ENCODE data around the gene BRINP3. TPM values are rescaled to one million over a fixed set of nuclear protein-coding genes. Genes with fewer than 3 reads are reported as not detected.

BRINP3 gene
- polyA plus RNA-seq, 2 of the 4 experiments (the other 2 are of a cell fraction): not detected

DNA sequence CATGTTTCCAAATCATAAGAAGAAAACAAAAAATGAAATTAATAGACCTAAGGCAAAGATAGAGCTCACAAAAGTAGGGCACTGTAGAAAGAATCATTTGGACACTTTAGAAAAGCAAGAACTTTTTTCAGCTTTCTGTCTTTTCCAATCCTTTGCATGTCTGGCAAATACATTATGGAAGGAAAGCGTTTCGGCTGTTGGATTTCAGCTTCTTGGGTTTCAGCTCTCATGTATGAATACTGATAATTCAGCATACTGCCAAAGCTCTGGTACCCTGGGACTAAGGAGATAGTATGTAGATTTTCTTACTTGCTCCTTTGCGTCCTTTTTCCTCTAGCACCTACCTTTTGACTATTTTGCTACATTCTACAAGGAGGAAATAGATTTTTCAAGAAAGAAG, 375.9 kb downstream of the BRINP3 start:
- WGBS (ENCODE audit: missing lambda C conversion rate): 97% methylated on average over 3 of the region's 3 CpGs
- FAIRE-seq: no peak
- ChIA-PET CTCF (no interaction called here), POLR2A (no interaction called here)
- no peak overlapping the region for H3K4me3 ChIP-seq
- no peaks in the 10 kb centered on the region for H3K9me3 ChIP-seq
- no peak for DNase-seq (ENCODE audit: low read depth in 1 of 2, low spot score in 1 of 2)
- H3K4me1 ChIP-seq: peaks cover 6% of the 10 kb centered on the region; the same call in 2 of the 3 replicates
- no peak overlapping the region for H3K27ac ChIP-seq
- no peak for ATAC-seq
- no peak overlapping the region for H3K4me2 ChIP-seq
- TF ChIP-seq PHF8 (IDR thresholded peaks at IDR 0.05; ENCODE audit: borderline replicate concordance, low read depth): no peak
- TF ChIP-seq, protein P1, sequence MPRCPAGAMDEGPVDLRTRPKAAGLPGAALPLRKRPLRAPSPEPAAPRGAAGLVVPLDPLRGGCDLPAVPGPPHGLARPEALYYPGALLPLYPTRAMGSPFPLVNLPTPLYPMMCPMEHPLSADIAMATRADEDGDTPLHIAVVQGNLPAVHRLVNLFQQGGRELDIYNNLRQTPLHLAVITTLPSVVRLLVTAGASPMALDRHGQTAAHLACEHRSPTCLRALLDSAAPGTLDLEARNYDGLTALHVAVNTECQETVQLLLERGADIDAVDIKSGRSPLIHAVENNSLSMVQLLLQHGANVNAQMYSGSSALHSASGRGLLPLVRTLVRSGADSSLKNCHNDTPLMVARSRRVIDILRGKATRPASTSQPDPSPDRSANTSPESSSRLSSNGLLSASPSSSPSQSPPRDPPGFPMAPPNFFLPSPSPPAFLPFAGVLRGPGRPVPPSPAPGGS (IDR thresholded peaks at IDR 0.05): no peak
- no peak for TF ChIP-seq EP300 (IDR thresholded peaks at IDR 0.05)
- no peak for TF ChIP-seq JUNB (IDR thresholded peaks at IDR 0.05)
- no peak for TF ChIP-seq RARB (CRISPR knock-in tag; IDR thresholded peaks at IDR 0.05)
- TF ChIP-seq MYC (IDR thresholded peaks at IDR 0.05; ENCODE audit: borderline replicate concordance, low read length): no peak
- TF ChIP-seq ESRRA (IDR thresholded peaks at IDR 0.05; ENCODE audit: borderline replicate concordance, low read length): no peak
- TF ChIP-seq, protein P2, sequence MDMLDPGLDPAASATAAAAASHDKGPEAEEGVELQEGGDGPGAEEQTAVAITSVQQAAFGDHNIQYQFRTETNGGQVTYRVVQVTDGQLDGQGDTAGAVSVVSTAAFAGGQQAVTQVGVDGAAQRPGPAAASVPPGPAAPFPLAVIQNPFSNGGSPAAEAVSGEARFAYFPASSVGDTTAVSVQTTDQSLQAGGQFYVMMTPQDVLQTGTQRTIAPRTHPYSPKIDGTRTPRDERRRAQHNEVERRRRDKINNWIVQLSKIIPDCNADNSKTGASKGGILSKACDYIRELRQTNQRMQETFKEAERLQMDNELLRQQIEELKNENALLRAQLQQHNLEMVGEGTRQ (IDR thresholded peaks at IDR 0.05): no peak
- no peak for TF ChIP-seq TP53 (CRISPR knock-in tag; IDR thresholded peaks at IDR 0.05)
- no peak for TF ChIP-seq CBX2 (IDR thresholded peaks at IDR 0.05; ENCODE audit: borderline replicate concordance, low read depth)

DNA sequence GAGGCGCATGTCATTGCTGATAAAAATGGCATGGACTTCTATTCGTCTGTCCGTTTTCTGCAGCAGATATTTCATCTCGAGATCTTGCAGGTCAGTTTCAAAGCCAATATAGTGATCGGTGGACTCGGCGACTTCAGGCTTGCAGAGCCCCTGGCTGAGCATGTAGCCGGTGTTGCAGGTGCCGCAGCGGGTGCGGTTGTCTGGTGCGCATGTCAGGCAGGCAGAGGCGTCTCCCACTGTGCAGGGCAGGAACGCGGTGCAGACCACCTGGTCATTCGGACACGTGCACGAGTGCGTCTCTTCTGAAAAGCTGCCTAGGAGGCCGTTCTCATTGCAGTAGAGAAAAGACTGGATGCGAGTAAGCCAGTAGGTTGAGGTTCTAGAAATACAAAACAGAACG, 378.9 kb downstream of the BRINP3 start:
- no peak for DNase-seq (ENCODE audit: low read depth in 1 of 2, low spot score in 1 of 2)
- CTCF ChIA-PET: interaction anchor here (2.1 kb wide), 1 partner anchor 14 kb away, joined by 11 read pairs; no protein-coding TSS in a partner anchor
- POLR2A ChIA-PET: no interaction called here

DNA sequence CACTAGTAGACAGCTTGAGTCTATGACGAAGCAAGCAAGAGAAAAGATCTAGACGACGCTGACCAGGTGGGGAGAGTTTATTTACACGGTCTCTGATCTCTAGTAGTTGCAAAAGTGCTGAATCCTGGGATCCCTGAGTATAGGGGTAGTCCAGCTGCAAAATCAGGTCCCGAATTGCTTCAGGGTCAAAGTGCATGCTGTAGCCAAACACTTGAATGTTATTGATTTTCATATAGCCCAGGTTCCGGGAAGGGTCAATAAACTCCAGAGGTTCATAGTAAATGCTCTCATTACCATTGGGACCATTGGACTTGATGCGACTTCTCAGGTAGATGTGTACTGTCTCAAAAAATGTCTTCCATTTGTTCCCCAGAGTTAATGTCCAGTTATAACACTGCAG, 379.6 kb downstream of the BRINP3 start:
- no peak overlapping the region for H3K4me2 ChIP-seq
- CTCF ChIA-PET: no interaction called here
- no peak for DNase-seq (ENCODE audit: low read depth in 1 of 2, low spot score in 1 of 2)
- no peak for ATAC-seq
- no peak overlapping the region for H3K27ac ChIP-seq
- H3K9me3 ChIP-seq: no peaks in the 10 kb centered on the region
- FAIRE-seq: no peak
- WGBS (ENCODE audit: missing lambda C conversion rate): 76% methylated on average over 7 of the region's 7 CpGs
- POLR2A ChIA-PET: no interaction called here
- H3K4me1 ChIP-seq: peaks cover 6% of the 10 kb centered on the region; the same call in 2 of the 3 replicates
- TF ChIP-seq ESRRA (IDR thresholded peaks at IDR 0.05; ENCODE audit: borderline replicate concordance, low read length) (no peak), RAD21 (conservative IDR thresholded peaks at IDR 0.05 in 1 of 2, IDR thresholded peaks at IDR 0.05 in 1 of 2) (no peak), CBX2 (IDR thresholded peaks at IDR 0.05; ENCODE audit: borderline replicate concordance, low read depth) (no peak), FOXS1 (CRISPR knock-in tag; IDR thresholded peaks at IDR 0.05) (no peak), RARB (CRISPR knock-in tag; IDR thresholded peaks at IDR 0.05) (no peak), CBX8 (IDR thresholded peaks at IDR 0.05) (no peak), JUN (IDR thresholded peaks at IDR 0.05) (no peak), GATA3 (IDR thresholded peaks at IDR 0.05; ENCODE audit: borderline replicate concordance) (no peak), KDM1A (IDR thresholded peaks at IDR 0.05; ENCODE audit: low read depth) (no peak), RFX5 (IDR thresholded peaks at IDR 0.05) (no peak)
- TF ChIP-seq, protein P3, sequence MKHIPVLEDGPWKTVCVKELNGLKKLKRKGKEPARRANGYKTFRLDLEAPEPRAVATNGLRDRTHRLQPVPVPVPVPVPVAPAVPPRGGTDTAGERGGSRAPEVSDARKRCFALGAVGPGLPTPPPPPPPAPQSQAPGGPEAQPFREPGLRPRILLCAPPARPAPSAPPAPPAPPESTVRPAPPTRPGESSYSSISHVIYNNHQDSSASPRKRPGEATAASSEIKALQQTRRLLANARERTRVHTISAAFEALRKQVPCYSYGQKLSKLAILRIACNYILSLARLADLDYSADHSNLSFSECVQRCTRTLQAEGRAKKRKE (CRISPR knock-in tag; IDR thresholded peaks at IDR 0.05; ENCODE audit: low read depth): no peak
- TF ChIP-seq, protein P4, sequence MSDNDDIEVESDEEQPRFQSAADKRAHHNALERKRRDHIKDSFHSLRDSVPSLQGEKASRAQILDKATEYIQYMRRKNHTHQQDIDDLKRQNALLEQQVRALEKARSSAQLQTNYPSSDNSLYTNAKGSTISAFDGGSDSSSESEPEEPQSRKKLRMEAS (IDR thresholded peaks at IDR 0.05): no peak
- no peak overlapping the region for H3K4me3 ChIP-seq

More for the DNA sequence above, 378.9 kb downstream of the BRINP3 start:
- H3K27ac ChIP-seq: no peak overlapping the region
- FAIRE-seq: no peak
- ATAC-seq: no peak
- WGBS (ENCODE audit: missing lambda C conversion rate): 91% methylated on average over 22 of the region's 22 CpGs
- no peaks in the 10 kb centered on the region for H3K9me3 ChIP-seq
- H3K4me3 ChIP-seq: no peak overlapping the region
- TF ChIP-seq, protein P3 (CRISPR knock-in tag; IDR thresholded peaks at IDR 0.05; ENCODE audit: low read depth): no peak
- TF ChIP-seq CBX8 (IDR thresholded peaks at IDR 0.05) (no peak), PHF8 (IDR thresholded peaks at IDR 0.05; ENCODE audit: borderline replicate concordance, low read depth) (no peak), ZFP36 (IDR thresholded peaks at IDR 0.05; ENCODE audit: borderline replicate concordance, partially characterized antibody) (no peak), FOSB (CRISPR knock-in tag; IDR thresholded peaks at IDR 0.05) (no peak)
- TF ChIP-seq, protein P5, sequence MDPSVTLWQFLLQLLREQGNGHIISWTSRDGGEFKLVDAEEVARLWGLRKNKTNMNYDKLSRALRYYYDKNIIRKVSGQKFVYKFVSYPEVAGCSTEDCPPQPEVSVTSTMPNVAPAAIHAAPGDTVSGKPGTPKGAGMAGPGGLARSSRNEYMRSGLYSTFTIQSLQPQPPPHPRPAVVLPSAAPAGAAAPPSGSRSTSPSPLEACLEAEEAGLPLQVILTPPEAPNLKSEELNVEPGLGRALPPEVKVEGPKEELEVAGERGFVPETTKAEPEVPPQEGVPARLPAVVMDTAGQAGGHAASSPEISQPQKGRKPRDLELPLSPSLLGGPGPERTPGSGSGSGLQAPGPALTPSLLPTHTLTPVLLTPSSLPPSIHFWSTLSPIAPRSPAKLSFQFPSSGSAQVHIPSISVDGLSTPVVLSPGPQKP (IDR thresholded peaks at IDR 0.05; ENCODE audit: low read depth, low read length): no peak
- peaks cover 6% of the 10 kb centered on the region; the same call in 2 of the 3 replicates for H3K4me1 ChIP-seq
- H3K4me2 ChIP-seq: no peak overlapping the region
